Liver (tissue), 3 donors: ENCODE data around the gene RTN4RL1.

ENCODE experiments used
- ATF3 ChIP-seq: IDR thresholded peaks from 2 replicates; pipeline ENCODE4 v1.6.1; 2016; ENCODE audit warnings: antibody characterized with exemption
- CTCF ChIP-seq: fragments of 150-350 bp; IDR thresholded peaks from 2 replicates; pipeline ENCODE4 v1.5.1; 2017; ENCODE audit warnings: improper control_type of control experiment, low read depth, low read length; ENCODE audit not compliant: missing input control
- EGR1 ChIP-seq, 2 donors: IDR thresholded peaks; 2 replicates each; pipeline ENCODE4 v1.6.1; 2016 to 2018; ENCODE audit warnings: antibody characterized with exemption in 2 of 2, low read depth in 2 of 2
- FOXA1 ChIP-seq: IDR thresholded peaks from 2 replicates; pipeline ENCODE4 v1.6.1; 2016; ENCODE audit warnings: antibody characterized with exemption
- GABPA ChIP-seq, 2 donors: IDR thresholded peaks in 1 of 2; conservative IDR thresholded peaks in 1 of 2; 2 replicates each; pipeline ENCODE4 v1.6.1; 2016; ENCODE audit warnings: antibody characterized with exemption in 2 of 2, mild to moderate bottlenecking in 1 of 2, moderate library complexity in 1 of 2
- JUND ChIP-seq, 2 donors: IDR thresholded peaks; 2 replicates each; pipeline ENCODE4 v1.6.1; 2016; ENCODE audit warnings: antibody characterized with exemption in 2 of 2
- MAX ChIP-seq: IDR thresholded peaks from 2 replicates; pipeline ENCODE4 v1.6.1; 2016; ENCODE audit warnings: antibody characterized with exemption
- RAD21 ChIP-seq, 2 donors: IDR thresholded peaks; 2 replicates each; pipeline ENCODE4 v1.6.1; 2016; ENCODE audit warnings: antibody characterized with exemption in 2 of 2, mild to moderate bottlenecking in 2 of 2
- REST ChIP-seq: IDR thresholded peaks from 2 replicates; pipeline ENCODE4 v1.6.1; 2016; ENCODE audit warnings: antibody characterized with exemption, mild to moderate bottlenecking
- SP1 ChIP-seq: IDR thresholded peaks from 2 replicates; pipeline ENCODE4 v1.6.1; 2018; ENCODE audit warnings: antibody characterized with exemption, mild to moderate bottlenecking
- TAF1 ChIP-seq: conservative IDR thresholded peaks from 2 replicates; pipeline ENCODE4 v1.6.1; 2016; ENCODE audit warnings: antibody characterized with exemption, mild to moderate bottlenecking
- YY1 ChIP-seq: IDR thresholded peaks from 2 replicates; pipeline ENCODE4 v1.6.1; 2016; ENCODE audit warnings: antibody characterized with exemption, mild to moderate bottlenecking
- ZBTB33 ChIP-seq: IDR thresholded peaks from 2 replicates; pipeline ENCODE4 v1.6.1; 2016; ENCODE audit warnings: antibody characterized with exemption
- donor health status: healthy.
- donor health status: healthy.

GRCh38 chr17:1918346-1919162 is 106.6 kb downstream of the RTN4RL1 start:
- TF ChIP-seq GABPA (IDR thresholded peaks at IDR 0.05 in 1 of 2, conservative IDR thresholded peaks at IDR 0.05 in 1 of 2) (no peak), CTCF (no peak), MAX (no peak), JUND (IDR thresholded peaks at IDR 0.05) (no peak), ZBTB33 (no peak), TAF1 (no peak), RAD21 (IDR thresholded peaks at IDR 0.05) (no peak), REST (no peak), YY1 (no peak), EGR1 (IDR thresholded peaks at IDR 0.05; ENCODE audit: low read depth in 2 of 2) (no peak), FOXA1 (no peak), ATF3 (no peak), SP1 (no peak)
